HG03565 (cell line): ENCODE results near the gene ARFGEF3.
"Not testable (repeated sequence)": the region's sequence is repeated elsewhere in the genome, so short reads cannot be mapped to it uniquely, and the experiment has no call there.

Experiments used
- ATAC-seq: cut with Tn5 transposase; IDR thresholded peaks from one replicate; pipeline ENCODE4 v1.9.1; 2021; ENCODE audit warnings: mild to moderate bottlenecking, moderate library complexity; ENCODE audit not compliant: unreplicated experiment

ARFGEF3 gene

DNA sequence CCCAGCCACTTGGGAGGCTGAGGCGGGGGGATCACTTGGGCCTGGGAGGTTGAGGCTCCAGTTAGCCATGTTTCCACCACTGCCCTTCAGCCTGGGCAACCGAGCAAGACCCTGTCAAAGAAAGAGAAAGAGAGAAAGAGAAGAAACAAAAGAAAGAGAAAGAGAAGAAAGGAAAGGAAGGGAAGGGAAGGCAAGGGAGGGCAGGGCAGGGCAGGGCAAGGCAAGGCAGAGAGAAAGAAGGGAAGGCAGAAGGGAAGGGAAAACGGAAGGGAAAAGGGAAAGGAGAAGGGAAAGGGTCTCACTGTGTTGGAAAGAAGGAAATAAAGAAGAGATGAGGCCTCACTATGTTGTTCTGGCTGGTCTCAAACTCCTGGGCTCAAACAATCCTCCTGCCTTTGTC, 104.4 kb downstream of the ARFGEF3 start:
- ATAC-seq, result no peak

DNA sequence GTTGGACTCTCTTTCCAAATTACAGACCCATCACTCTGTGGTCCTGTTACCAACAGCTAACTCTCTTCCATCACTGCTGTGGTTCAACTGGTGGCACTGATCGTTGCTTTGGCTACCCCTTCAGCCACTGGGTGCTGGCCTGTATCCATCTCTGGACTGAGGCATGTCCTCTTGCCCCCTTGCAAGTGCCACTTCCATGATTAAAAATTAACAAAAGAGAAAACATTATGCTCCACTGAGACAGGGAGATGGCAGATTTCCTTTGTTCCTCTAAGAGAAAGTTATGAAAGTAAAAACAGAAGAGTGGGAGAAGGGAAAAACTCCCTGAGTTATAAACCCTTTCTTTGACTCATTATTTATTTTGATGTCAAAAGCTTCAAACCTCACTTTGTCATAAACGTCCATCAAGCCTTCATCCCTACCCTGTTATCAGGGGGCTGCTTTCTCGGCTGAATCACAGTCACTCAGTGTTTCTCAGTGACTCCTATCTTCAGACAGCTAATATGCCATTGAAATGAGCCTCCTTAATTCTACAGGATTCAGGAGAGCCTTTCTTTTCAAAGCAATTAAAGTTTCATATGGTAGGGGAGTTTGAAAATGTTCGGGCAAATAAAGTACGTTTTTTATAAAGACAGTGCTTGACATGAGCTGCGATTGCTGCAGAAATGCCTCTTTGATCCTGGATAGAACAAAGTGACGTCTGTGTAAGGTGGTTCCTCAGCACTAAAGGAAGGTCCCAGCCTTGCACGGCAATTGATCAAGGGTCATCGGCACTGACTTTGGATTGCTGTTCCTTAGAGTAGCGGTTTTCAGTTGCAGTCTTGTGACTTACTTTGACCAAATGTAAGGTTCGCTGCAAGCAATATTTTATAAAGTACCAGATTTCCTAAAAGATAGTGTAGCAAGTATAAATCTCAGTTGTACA, 106.5 kb downstream of the ARFGEF3 start:
- ATAC-seq, result no peak

DNA sequence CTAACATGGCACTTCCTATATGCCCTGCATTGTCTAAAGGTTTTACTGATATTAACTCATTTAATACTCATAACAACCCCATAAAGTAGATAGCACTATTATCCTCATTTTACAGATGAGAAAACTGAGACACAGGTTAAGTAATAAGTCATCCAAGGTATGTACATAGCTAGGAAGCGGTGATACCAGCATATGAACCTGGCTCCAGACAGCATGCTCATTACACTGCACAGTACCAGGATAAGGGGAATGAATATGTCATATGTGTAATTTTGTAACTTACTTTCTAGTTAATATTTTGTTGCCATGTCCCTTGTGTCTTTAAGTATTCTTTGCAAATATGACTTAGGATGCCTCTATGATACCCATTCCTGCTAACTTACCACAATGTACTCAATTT, 109.7 kb downstream of the ARFGEF3 start:
- no peak for ATAC-seq

DNA sequence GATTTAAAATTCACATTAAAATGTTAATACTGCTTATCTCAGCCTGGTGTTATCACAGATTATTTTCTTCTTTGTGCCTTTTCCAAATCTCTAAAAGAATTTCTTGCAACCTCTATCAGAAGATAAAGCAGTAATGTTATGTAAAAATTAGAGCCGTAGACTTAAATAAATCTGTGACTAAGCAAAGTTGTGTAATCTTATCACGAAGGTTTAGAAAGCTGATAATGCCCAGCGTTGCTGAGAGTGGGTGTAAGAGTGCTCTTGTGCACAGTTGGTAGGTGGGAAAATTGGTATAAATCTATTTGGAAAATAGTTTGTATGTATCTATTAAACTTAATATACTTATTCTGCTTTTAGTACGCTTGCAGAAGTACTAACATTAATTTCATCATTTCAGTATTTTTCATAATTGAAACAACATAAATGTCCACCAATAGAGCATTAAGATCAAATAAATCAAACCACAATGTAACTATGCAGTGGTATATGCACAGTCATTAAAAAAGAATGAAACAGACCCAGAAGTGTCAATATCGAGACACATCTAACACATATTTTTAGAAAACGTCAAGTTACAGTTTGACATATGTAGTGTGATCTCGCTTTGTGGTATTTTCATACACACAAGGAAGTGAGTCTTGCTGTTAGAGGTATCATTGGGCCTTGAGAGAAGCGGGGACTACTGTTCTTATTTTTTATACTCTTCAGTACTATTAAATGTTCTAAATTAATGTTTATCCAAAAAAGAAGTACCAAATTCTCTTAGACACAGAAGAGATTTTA, 111.0 kb downstream of the ARFGEF3 start:
- no peak for ATAC-seq

DNA sequence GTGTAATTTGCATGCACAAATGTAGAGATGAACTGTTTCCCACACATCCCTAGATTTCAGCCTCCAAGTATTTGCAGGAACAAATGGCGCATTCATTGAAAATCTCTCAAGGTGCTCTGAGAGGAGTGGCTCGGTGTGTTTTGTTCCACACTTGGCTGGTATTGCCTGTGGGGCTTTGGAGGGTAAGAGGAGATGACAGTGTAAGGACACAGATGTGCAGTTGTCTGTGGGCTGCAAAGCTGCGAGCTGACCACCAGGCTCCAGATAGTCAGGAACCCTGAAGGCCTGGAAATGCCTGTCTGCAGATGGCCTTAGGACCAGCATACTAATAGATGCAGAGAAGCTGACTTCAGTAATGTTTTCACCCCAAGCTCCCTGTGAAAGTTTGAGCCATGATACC, 114.2 kb downstream of the ARFGEF3 start:
- no peak for ATAC-seq

DNA sequence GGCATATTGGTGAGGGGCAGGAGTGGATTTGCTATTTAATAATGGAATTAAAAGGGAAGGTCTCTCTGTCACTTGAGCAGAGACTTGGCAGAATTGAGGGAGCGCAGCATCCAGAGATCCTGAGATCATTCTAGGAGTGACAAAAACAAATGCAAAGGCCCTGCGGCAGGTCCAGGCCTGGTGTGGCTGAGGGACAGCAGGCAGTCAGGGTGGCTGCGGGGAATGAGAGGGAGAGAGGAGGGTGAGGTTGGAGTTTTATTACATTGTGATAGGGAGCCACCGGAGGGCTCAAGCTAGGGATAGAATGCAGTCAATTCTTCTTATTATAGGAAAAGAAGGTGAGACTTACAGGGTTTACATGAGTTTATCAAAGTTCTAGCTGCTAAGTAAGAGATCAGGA, 116.1 kb downstream of the ARFGEF3 start:
- ATAC-seq, result no peak

DNA sequence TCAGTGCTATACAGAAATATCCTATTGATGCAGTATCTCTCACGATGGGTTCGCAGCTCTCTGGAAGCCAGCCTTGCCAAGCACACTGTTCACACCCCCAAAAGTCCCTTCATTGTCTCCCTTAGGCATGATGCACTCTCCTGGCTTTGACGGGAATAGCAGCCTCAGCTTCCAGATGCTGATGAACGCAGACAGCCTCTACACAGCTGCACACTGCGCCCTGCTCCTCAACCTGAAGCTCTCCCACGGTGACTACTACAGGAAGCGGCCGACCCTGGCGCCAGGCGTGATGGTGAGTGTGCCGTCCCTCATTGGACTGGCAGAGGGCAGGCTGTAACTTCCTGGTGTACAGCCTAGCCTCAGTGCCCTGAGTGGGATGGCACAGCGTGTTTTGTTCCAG, 116.6 kb downstream of the ARFGEF3 start:
- no peak for ATAC-seq

DNA sequence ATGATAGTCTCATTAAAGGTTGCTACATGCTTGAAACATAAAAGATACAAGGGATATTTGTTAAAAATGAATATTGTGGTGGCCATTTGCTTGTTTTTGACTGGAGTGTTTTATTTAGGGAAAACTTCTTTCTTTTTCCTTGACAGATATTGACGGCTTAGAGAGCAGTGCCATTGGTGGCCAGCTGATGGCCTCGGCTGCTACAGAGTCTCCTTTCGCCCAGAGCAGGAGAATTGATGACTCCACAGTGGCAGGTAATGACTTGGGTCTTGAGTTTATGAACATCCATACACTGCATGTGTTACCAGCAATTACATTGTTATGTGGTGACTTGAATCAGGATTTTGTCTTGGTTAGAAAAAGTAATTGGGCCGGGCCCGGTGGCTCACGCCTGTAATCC, 124.1 kb downstream of the ARFGEF3 start:
- no peak for ATAC-seq

DNA sequence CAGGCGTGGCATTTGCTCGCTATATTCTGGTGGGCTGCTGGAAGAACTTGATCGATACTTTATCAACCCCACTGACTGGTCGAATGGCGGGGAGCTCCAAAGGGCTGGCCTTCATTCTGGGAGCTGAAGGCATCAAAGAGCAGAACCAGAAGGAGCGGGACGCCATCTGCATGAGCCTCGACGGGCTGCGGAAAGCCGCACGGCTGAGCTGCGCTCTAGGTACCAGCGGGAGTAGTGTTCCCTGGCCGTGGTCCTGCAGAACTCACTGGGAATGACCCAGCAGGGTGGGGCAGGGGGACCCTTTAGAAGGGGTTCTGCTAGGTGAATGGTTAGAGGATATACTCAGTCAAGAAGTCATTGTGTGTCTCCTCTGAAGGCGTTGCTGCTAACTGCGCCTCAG, 125.0 kb downstream of the ARFGEF3 start:
- ATAC-seq, result no peak

DNA sequence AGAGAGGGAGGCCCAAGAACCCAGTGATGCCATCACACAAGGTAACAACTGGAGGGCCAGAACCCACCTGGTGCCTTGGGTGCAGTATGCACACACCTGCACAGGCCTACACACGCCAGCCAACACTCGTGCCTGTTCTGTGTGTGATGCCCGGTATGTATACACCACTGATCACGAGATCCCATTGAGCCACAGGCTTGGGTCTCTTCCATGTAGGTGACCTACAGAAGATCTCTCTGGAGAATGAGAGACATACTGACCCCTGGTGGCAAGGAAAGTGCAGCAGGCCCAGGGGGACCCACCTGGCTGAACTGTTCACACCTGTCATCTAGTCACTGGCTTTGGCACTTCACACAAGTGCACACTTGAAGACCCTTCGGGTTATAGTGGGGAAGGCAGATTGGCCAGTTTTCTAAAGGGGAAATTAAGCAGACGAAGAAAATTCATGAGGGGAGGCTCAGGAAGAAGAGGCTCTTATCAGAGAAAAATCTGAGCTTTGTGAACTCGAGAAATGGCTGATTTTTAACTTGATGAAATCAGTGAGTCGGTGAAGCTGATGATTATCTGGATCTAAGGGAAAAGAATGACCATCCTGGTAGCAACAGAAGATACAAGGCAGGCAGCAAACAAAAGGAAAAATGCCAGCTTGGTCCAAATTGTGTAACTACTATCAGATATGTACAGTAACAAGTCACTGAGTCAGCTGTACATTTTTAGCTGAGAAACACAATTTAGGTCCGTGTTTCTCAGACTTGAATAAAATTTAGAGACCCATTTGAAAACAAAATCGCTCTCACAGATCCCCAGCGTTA, 125.6 kb downstream of the ARFGEF3 start:
- peak; percentile 61 for ATAC-seq

DNA sequence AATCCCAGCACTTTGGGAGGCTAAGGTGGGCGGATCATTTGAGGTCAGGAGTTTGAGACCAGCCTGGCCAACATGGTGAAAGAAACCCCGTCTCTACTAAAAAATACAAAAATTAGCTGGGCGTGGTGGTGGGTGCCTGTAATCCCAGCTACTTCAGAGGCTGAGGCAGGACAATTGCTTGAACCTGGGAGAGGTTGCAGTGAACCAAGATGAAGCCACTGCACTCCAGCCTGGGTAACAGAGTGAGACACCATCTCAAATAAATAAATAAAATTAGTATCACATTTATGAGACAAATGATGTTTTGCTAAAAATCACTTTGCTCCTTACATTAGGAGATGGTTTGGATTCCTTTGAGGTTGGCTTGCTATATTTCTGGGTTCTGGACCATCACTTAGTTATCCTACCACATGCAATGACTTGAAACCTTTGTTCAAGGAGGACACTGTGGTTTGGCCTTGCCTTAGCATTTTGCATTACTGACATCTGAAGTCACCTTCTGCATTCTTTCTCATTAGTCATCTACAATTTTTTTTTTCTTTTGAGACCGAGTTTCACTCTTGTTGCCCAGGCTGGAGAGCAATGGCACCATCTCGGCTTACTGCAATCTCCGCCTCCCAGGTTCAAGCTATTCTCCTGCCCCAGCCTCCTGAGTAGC, 126.8 kb downstream of the ARFGEF3 start:
- not testable (repeated sequence) for ATAC-seq

DNA sequence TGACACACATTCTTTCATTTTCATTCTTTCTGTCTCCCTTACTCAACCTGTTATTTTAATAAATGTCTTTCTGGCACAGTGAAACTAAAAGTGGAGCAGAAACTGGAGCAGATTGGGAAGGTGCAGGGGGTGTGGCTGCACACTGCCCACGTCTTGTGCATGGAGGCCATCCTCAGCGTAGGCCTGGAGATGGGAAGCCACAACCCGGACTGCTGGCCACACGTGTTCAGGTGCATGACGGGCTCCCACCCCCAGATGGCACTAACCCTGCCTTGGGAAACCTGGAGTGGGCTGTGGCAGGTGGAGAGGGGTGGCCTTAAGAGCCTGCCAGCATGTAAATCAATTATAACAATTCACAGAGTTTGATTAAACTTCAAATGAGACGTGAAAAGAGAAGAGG, 128.0 kb downstream of the ARFGEF3 start:
- ATAC-seq, result no peak

DNA sequence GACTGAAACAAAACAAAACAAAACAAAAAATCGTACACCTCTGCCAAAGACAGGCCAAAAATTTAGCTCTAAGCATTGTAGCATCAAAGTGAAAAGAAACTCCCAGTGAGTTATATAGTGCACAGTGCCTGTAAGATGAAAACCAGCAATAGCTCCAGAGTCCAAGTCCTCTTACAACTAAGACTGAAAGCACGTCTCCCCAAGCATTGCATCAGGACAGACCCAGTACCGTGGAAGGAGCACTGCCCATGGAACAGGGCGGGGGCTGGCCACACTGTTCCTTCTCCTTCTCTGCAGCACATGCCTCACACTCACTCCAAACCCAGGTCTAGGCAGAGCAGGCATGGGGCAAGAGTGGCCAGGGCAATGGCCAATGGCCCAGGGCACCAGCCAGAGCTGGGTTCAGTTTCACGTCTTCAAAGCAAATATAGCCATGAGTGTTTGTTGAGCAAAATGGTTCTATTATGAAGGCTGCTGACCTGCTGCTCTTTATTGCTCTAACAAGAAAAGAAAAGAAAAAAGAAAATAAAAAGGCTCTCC, 128.8 kb downstream of the ARFGEF3 start:
- no peak for ATAC-seq

DNA sequence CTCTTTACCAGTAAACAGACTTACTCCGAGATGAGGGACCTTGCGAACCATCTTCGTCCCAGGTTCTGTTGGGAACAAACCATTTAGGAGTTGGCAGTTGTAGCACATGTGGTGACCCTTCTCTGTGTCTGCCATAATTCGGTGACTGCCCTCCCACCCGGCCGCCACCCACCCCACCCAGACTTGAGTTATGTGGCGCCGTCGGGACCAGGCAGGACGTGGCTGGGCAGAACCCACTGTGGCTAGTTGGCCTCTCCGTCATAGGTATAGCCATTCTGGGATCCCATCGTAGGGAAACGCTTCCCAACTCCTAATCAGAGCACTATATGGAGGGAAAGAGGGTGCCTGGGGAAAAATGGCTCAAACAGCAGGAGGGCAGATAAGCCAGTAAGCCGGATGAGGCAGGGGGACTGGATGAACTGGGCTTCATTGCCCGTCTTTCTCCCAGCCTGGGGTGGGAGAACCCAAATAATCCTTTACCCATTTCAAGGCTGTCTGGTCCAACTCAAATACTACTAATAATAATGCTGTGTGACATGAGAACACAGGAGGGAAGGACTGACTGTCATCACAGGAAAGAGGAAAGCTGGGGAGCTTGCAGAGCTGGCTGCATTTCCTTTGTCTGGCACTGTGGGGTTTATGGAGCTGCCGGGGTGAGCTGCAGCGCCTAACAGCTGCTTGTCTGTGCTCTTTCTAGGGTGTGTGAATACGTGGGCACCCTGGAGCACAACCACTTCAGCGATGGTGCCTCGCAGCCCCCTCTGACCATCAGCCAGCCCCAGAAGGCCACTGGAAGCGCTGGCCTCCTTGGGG, 129.5 kb downstream of the ARFGEF3 start:
- no peak for ATAC-seq

DNA sequence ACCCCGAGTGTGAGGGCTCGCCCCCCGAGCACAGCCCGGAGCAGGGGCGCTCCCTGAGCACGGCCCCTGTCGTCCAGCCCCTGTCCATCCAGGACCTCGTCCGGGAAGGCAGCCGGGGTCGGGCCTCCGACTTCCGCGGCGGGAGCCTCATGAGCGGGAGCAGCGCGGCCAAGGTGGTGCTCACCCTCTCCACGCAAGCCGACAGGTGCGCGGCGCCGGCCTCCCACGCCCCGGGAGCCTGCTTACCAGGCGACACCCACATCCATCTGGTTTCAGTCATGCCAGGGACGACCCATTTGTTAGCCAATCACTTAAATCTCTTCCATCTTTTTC, 130.1 kb downstream of the ARFGEF3 start:
- ATAC-seq, result no peak

DNA sequence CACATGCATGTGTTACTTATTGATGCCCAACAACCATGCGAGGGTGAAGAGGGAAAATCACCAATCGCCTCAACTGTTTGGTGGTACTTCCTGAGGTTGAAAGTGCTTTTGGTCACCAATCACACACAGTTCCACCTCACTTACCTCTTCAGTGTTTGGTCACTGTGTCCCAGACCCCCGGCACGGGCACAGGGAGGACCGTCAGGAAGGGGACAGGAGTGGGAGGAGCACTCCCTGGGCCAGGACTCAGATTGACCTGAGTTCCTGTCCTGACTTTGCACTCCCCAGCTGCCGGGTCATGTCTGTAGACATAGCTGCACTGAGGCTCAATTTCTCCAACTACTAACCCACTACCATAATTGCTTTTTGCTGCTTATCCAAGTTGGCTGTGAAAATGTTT, 130.7 kb downstream of the ARFGEF3 start:
- no peak for ATAC-seq

DNA sequence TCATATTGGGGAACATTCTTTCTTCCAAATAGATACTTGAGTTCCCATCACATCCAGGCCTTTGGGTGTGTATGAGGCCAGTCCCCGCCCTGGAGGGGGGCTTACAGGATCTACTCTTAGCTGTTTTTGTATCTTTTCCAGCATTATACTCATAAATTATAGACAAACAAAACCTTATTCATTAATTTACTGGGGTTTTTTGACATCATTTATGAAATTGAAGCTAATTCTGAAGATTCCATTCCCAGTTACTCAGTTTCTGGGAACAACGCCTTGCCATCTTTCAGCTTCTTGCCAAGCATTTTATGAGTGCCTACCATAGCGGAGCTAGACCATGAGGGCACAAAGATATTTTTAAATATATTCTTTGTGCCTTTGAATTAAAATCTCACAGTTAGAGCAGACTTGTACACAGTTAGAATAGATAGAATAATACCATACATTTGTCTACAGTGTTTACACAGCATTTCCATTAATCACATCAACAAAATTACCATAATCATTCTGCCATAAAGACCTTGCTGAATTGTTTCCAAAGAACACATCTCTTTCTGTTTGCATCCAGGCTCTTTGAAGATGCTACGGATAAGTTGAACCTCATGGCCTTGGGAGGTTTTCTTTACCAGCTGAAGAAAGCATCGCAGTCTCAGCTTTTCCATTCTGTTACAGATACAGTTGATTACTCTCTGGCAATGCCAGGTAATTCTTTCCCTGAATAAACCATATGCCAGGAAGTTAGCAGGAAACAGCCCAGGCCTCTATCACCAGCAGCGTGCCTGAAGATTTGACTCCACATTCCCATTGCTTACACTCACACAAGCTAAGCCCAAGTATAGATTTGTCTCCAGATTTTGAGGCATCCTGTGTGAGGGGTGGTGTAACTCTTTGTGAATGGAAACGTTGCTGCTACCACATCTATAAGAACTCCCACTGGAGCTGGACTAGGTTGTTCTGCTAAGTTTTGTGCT, 132.0 kb downstream of the ARFGEF3 start:
- no peak for ATAC-seq

DNA sequence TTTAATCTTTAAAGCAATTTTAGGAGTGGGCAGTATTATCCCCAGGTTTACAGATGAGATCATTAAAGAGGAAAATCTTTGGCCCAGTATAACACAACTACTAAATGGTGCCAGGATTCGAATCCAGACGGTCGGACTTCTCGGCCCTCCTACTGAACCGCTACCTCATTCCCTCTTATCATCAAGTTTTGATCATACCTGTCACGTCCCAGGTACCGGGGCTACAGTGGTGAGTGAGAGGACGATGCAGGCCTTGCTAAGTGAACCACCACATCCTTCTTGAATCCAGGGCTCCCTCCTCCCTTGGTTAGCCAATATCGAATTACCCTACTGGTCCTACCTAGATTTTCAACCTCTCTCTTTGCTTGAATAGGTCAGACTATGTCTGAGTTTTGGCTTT, 134.6 kb downstream of the ARFGEF3 start:
- no peak for ATAC-seq

DNA sequence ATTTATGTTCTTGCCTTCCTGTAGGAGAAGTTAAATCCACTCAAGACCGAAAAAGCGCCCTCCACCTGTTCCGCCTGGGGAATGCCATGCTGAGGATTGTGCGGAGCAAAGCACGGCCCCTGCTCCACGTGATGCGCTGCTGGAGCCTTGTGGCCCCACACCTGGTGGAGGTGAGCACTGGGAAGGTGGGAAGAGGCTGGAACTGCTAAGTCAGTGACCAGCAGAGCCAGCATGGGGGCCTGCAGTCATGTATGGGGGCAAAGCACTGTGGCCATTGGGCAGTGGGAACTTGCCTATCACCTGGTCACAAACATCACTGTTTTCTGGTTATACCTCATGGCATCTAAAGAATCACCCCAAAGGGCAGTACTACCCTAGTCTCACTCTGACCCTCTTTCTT, 135.0 kb downstream of the ARFGEF3 start:
- no peak for ATAC-seq
